GM23338 (cell line): ENCODE measurements around the gene CHRNA5. TPM values are rescaled to one million over a fixed set of nuclear protein-coding genes. Genes with fewer than 3 reads are reported as not detected.

Experiments used
- ATAC-seq: fragments of 200-7000 bp; cut with Tn5 transposase; 3 replicates; pipeline ENCODE4 v1.9.1; 2020
- DNase-seq: peaks from one replicate; pipeline ENCODE4 v3.0.0-alpha.2; 2015; ENCODE audit warnings: low spot score
- H2AFZ ChIP-seq: fragments of 200-600 bp; sonication (generic); 2 replicates; pipeline ENCODE4 v1.8.0; 2016; ENCODE audit warnings: antibody characterized with exemption, mild to moderate bottlenecking, moderate library complexity
- H3F3A ChIP-seq: fragments of 200-600 bp; sonication (generic); replicated peaks from 2 replicates; pipeline ENCODE4 v1.8.0; 2017; ENCODE audit warnings: antibody characterized with exemption, mixed run types, low read depth
- H3K27ac ChIP-seq: fragments of 200-600 bp; sonication (generic); 2 replicates; pipeline ENCODE4 v1.6.1; 2016; ENCODE audit warnings: low read depth
- H3K27me3 ChIP-seq: fragments of 200-600 bp; sonication (generic); 2 replicates; pipeline ENCODE4 v1.8.0; 2016; ENCODE audit warnings: mild to moderate bottlenecking, mixed run types, moderate library complexity; ENCODE audit not compliant: insufficient read depth
- H3K36me3 ChIP-seq: fragments of 200-600 bp; sonication (generic); 2 replicates; pipeline ENCODE4 v1.8.0; 2016; ENCODE audit warnings: mild to moderate bottlenecking; ENCODE audit not compliant: insufficient read depth
- H3K4me1 ChIP-seq: fragments of 200-600 bp; sonication (generic); 2 replicates; pipeline ENCODE4 v1.8.0; 2016; ENCODE audit warnings: mild to moderate bottlenecking, moderate library complexity; ENCODE audit not compliant: insufficient read depth
- H3K4me2 ChIP-seq: fragments of 200-600 bp; sonication (generic); 2 replicates; pipeline ENCODE4 v1.7.1; 2017; ENCODE audit warnings: mixed run types
- H3K4me3 ChIP-seq: fragments of 200-600 bp; sonication (generic); 2 replicates; pipeline ENCODE4 v1.6.1; 2016; ENCODE audit warnings: mixed run types
- H3K79me2 ChIP-seq: fragments of 200-600 bp; sonication (generic); replicated peaks from 2 replicates; pipeline ENCODE4 v1.8.0; 2017; ENCODE audit warnings: mild to moderate bottlenecking; ENCODE audit not compliant: insufficient read depth
- H3K9me2 ChIP-seq: fragments of 200-600 bp; sonication (generic); 2 replicates; pipeline ENCODE4 v1.8.0; 2017; ENCODE audit not compliant: insufficient read depth
- H4K20me1 ChIP-seq: fragments of 200-600 bp; sonication (generic); replicated peaks from 2 replicates; pipeline ENCODE4 v1.8.0; 2017; ENCODE audit warnings: mild to moderate bottlenecking; ENCODE audit not compliant: insufficient read depth
- H3K27ac Mint-ChIP-seq: 2 replicates; pipeline ENCODE4 v1.8.0; 2020; ENCODE audit warnings: inconsistent platforms, mild to moderate bottlenecking, moderate library complexity, mixed read lengths
- H3K27me3 Mint-ChIP-seq: 3 replicates; pipeline ENCODE4 v1.8.0; 2022; ENCODE audit warnings: low read depth, mild to moderate bottlenecking, moderate library complexity, mixed read lengths, inconsistent platforms; ENCODE audit not compliant: insufficient read depth, poor library complexity
- H3K36me3 Mint-ChIP-seq: 3 replicates; pipeline ENCODE4 v1.8.0; 2021; ENCODE audit warnings: low read depth, mild to moderate bottlenecking, inconsistent platforms, moderate library complexity, mixed read lengths
- H3K4me1 Mint-ChIP-seq: 3 replicates; pipeline ENCODE4 v1.8.0; 2020; ENCODE audit warnings: mild to moderate bottlenecking, inconsistent platforms, mixed read lengths
- H3K4me3 Mint-ChIP-seq: 3 replicates; pipeline ENCODE4 v1.8.0; 2021; ENCODE audit warnings: moderate library complexity, mild to moderate bottlenecking, inconsistent platforms, mixed read lengths
- H3K9me3 Mint-ChIP-seq: 3 replicates; pipeline ENCODE4 v1.8.0; 2020; ENCODE audit warnings: moderate library complexity, mild to moderate bottlenecking, inconsistent platforms, mixed read lengths
- ETS1 ChIP-seq: IDR thresholded peaks from 2 replicates; pipeline ENCODE4 v1.6.1; 2016; ENCODE audit warnings: antibody characterized with exemption
- NANOG ChIP-seq: IDR thresholded peaks from 2 replicates; pipeline ENCODE4 v1.6.1; 2016; ENCODE audit warnings: antibody characterized with exemption, borderline replicate concordance
- ZNF462 ChIP-seq: fragments of 250-450 bp; sonication (Bioruptor Pico); IDR thresholded peaks from 2 replicates; pipeline ENCODE4 v1.5.0; 2020; ENCODE audit warnings: mild to moderate bottlenecking, moderate library complexity
- polyA plus RNA-seq: library from polyadenylated mRNA; unstranded; fragments of >200 nt; fragmentation: Nextera tagmentation; extraction: Ambion mirVana; gene quantifications from 2 replicates; pipeline ENCODE4 v1.2.1, GENCODE V29; 2016
- total RNA-seq: library from RNA; depleted of rRNA; stranded (reverse); fragments of >200 nt; shearing (Covaris generic); gene quantifications from 2 replicates; pipeline ENCODE4 v1.2.3, GENCODE V29; 2014

CHRNA5 gene
- total and polyA plus RNA-seq, 2 experiments from 2014 or later = 19.6 to 23.3 TPM

DNA sequence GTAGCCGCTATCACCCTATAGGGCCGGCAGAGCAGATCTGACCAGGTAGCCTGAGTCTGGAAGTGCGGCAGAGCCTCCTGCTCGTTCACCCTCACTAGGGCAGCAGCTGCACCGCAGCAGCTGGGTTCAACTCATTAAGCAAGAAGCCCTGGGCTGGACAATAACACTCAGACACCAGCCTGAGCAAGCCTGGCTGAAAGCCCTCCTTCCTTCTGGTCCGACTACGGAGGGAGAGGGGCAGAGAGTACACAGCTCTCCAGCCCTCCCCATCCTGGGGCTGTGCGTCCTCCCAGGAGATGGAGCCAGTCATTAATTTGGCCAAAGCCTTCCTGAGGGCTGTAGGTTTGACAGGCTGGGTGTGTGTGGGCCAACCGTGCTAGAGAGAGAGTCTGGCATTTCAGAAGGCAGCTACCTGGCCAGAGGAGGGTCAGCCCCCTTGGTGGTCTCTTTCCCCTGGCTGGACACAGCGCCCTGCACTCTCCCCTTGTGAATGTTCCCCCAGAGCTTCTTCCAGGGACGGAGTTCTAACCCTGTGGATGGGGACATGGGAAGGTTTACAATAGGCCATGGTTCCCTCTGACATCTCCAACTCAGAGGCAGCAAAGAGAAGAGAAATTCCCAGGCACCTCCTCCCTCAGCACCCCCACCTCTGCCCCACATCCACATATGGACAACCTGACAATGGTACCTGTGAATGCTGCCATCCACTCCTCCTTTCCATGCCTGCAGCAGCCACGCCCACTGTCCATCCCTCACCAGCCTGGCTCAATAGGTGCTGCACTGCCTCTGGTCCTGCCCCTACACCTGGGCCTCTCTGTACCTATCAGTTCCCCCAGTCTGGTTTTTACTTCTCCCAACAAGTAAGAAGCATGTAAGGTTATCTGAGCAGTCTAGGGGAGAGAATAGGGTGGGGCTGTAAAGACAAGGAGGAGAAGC, 69.2 kb downstream of the CHRNA5 start:
- Histone ChIP-seq H2AFZ (no peak overlapping the region), H3K27me3 (no peaks in the 10 kb centered on the region)

More for the DNA sequence above, 69.2 kb downstream of the CHRNA5 start:
- Histone ChIP-seq H3K79me2 (no peaks in the 10 kb centered on the region), H3F3A (no peaks in the 10 kb centered on the region), H3K9me2 (no peaks in the 10 kb centered on the region), H3K4me1 (no peaks in the 10 kb centered on the region), H3K4me2 (no peak overlapping the region), H3K27ac (no peak overlapping the region), H3K4me3 (no peak overlapping the region), H3K36me3 (no peaks in the 10 kb centered on the region), H4K20me1 (no peaks in the 10 kb centered on the region)
- Mint-ChIP-seq H3K4me3 (no peak overlapping the region), H3K9me3 (no peaks in the 10 kb centered on the region; the same call in 2 of the 3 replicates), H3K27me3 (peaks cover 8% of the 10 kb centered on the region), H3K27ac (no peak overlapping the region), H3K4me1 (peaks cover 5% of the 10 kb centered on the region; the same call in 1 of the 3 replicates), H3K36me3 (peaks cover 5% of the 10 kb centered on the region; the same call in 2 of the 3 replicates)
- ATAC-seq (no peak), DNase-seq (no peak)
- no peak for TF ChIP-seq ETS1
- no peak for TF ChIP-seq NANOG
- TF ChIP-seq ZNF462 (CRISPR knock-in tag) = no peak
